DMS53 treated with DMSO at 0.1 percent for 48 hours (cell line): Measurements from ENCODE around the gene CDC42BPB.

Experiments
- DNase-seq: peaks from one replicate; lab custom pipeline; 2025; ENCODE audit not compliant: unreplicated experiment; lab: John Stamatoyannopoulos, UW

CDC42BPB gene

DNA sequence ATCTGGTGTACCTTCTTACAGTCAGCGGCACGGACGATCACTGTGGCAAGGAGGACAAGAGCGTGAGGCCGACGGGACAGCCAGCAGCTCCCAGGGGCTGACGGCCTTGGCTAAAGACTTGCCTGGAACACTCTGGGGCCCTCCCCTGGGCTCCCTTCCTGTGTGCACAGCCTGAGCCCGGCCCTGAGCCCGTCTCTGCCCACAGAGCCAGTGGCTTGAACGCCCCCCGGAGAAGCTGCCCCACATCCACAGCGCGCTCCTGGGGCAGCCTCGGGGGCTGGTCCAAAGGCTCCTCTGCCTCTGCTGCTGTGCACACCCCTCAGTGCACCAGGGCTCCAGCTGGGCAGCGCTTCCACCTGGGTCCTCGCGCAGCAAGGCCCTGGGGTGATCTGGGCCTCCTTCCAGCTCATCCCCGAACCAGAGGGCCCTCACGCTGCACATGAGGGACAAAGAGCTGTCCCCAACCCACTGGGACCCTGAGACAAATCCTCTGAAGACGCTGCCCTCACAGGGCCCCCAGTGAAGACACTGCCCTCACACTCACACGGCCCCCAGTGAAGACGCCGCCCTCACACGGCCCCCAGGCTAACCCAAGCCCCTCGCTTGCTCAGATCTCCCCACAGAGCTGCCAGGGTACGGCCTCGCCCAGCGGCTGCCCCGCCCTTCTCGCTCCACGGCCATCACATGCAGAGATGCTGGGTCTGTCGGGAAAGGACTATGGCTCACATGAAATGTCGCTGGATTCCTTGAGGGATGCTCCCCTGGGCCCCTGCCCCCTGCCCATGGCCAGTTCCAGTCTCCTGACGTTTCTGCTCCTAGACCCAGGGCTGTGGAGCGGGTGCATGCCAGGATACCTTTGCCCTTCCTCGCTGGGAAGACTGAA is 112.7 kb downstream of the CDC42BPB start:
- no peak for DNase-seq

DNA sequence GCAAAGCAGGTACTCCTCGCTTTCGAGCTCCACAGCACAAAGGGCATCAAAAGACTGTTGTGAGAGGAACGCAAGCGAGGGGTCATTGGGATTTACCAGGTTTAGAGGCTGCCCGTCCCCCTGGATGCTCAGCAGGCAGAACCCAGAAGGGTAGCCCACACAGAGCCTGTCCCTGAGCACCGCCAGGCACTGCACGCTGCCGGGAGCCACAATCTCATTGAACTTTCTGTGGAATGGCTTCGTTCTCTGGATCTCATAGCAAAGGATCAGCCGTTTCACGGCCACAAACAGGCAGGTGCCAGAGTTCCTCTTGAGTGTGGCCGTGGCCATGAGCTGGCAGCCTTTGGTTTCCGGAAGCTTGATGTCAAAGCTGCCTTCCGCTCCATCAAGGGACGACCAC is 113.4 kb downstream of the CDC42BPB start:
- DNase-seq: no peak

DNA sequence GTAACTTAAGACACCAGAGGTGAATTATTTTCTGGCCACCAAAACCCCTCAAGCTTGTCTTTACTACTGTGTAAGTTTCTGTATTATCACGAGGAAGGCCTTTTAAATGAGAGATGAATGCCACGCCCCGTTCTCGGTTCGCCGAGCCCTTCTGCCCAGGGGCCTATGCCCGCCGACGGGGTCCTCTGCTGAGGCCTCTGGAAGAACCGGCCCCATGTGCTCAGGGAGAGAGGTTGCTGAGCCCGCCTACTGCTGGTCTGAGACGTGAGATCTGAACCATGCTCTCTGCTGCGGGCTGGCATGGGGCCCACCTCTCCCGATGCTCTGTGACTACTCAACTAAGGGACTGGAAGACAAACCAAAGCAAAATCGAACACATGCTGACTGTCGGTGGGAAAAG is 113.9 kb downstream of the CDC42BPB start:
- no peak for DNase-seq

DNA sequence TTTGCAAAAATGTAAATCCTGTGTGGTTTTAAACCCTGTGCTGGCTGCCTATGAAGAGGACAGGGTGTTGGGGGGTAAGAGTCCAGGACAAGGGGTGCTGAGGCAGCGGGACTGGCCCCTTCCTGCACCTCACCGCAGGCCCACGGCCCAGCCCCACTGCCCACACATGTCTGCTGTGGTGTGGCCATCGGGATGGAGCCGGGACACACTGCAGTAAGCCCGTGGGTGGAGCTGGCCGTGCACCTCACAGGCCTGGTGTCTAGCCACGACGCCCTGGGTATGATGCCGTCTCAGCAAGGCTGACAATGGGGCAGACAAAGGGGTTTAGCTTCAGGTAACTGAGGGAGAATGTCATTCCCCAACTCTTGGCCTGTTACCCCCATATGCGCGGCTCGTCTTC is 115.3 kb downstream of the CDC42BPB start:
- DNase-seq: no peak

DNA sequence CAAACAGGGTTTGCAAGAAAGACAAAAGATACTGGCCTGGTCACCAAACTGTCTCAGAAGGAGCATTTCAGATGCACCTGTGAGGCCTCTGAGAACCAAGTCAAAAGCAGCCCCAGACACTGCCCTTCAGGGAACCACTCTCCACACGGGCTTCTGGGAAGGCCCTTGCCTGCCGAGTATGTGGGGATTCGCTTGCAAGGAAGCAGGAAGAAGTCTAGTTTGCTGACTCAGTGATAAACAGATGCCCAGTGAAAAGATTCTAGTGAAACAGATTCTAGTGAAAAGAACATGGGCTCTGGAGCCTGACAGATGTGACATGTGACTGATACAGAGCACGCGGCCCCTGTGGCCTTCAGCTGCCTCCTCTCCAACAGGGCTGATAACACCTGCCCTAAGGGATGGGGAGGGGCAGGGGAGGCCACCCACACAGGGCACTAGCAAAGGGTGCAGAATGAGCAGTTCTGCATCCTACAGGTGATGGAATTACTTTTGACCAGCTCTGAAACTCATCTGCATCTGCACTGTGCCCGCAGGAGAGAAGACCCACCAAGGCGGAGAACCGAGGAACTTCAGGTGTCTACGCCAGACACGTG is 115.8 kb downstream of the CDC42BPB start:
- DNase-seq: no peak

DNA sequence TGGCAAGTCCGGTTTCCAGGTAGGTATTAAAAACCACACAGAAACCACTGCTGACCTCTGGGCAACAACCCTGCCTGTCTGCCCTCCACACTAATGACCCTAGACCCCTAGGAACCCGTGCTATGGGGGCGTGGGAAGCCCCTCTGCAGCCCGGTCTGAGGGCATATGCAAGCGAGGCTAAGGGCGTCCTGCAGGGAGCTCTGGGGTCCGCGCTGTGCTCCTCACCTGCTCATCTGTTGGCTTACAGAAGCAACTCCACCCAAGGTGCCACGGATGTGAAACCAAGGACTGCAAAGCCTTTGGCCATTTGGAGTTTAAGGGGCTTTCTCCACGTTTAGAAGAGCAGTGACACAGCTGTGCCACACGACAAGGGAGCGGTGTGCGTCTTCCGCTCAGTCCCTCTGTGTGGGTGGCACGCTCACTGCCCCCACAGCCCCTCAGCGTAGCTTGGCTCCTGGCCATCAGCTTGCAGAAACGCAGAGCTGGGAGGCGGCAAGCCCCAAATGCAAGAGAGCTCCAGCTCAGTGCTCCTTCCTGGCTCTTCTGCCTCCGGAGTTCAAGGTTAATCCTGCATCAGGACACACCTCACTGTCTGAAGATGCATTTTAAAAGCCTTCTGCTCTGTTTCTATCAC is 116.5 kb downstream of the CDC42BPB start:
- no peak for DNase-seq

DNA sequence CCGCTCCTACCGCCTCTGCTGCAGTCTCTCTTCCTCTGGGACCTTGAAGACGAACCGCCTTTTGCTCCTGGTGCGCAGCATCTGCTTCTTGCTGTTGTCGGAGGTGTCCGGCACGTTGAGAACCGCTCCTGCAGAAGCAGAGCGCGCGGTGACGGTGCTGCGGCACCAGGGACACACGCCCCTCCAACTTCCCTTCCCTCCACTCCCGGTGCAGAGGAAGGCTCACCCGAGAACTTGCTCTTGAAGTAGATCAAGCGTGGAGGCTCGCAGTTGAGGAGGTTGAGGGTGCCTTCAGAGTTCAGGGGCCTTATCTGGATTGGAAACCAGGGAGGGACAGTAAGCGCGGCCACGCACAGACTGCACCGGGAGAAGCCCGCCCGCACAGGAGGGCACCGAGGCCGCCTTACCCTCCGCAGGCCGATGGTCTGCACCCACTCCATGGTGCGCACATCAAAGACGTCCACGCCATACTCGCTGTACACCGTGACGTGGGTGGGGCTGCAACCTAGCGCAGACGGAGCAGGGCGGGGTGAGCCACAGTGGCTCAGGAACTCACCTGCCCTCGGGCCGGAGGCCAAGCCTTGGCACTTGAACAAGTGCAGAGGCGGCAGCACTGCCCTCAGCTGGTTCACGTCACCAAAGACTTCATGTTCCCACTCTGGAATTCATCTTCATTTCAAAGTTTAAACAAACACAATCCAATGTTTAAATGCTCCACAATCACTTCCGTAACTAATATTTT is 117.4 kb downstream of the CDC42BPB start:
- DNase-seq: no peak

DNA sequence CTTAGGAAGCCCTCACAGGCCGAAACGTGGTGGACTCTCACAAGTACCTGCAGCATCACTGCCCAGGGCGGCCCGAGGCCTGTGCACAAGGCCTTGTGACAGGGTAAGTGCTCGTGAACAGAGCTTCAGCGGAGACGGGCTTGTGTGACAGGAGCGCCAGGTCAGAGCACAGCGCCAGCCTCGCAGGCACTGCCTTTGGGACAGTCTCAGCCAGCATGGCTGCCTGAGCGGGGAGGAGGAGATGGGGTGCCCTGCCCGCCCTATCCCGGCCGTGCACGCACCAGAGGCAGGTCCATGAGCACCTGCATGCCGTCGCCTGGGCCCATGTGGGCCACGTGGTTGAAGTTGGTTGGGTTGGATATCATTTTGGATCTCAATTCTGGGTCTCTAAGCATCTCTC is 118.0 kb downstream of the CDC42BPB start:
- no peak for DNase-seq

DNA sequence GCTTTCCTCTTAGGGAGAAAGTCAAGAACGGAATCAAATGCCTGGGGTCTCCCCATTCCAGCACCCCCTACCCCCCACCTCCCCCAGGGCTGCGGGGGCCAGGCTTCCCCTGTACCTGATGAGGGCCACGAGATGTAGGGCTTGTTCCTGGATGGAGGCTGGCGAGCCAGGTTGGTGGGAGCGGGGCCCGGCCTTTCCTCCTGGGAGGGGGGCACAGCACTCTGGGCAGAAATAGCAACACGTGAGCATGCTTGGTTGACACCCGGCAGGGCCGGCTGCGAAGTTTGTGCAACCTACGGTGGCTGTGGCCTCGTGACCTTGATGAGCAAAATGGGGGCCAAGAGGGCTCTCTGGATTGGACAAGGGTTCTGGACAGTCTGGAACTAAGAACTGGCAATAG is 119.2 kb downstream of the CDC42BPB start:
- no peak for DNase-seq

DNA sequence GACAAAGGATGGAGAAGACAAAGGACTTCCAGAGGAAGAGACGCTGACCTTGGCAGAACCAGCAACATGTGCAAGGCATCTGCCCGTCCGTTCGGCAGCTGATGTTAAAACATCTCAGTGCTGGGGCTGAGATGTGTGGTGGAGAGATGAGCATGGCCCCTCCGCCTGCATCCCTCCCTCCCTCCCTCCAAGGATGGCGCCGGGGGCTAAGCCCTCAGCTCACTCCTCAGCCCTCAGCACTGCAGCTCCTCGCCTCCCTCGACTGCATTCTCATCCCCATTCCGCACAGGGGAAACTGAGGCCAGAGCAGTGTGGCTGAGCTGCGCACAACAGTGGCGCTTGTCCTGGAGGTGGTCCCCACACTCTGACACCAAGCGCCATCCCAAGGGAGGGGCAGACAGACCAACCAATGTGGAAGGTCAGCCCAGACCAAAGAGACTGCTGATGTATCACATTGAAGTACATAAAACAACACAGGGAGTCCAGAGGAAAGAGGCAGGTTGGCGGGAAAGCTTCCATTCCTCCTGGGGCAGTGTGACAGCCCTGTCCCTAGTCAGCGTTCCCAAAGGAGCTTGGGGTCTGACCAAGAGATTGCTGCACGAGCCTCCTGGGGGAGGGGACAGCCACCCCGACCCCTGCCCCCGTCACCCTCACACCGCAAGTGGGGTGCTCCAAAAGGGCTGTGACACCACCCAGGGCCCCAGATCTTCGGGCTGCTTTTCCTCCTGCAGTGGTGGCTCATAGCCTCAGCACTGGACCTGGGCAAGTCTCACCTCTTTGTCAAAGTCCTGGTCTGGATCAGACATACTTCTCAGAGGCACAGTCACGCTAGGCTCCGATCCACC is 119.8 kb downstream of the CDC42BPB start:
- DNase-seq: no peak

DNA sequence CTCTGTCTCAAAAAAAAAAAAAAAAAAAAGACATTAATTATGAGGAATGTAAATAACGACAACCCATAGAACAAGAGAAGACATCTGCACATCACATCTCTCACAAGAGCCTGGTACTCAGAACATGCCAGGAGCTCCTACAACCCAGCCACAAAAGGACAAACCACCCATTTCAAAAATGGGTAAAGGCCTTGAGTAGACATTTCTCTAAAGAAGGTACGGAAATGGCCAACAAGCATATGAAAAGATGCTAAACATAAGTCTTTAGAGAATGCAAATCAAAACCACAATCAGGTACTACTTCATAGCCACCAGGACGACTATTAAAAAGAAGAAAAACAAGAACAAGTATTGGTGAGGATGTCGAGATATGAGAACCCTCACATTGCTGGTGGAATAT is 121.6 kb downstream of the CDC42BPB start:
- no peak for DNase-seq

DNA sequence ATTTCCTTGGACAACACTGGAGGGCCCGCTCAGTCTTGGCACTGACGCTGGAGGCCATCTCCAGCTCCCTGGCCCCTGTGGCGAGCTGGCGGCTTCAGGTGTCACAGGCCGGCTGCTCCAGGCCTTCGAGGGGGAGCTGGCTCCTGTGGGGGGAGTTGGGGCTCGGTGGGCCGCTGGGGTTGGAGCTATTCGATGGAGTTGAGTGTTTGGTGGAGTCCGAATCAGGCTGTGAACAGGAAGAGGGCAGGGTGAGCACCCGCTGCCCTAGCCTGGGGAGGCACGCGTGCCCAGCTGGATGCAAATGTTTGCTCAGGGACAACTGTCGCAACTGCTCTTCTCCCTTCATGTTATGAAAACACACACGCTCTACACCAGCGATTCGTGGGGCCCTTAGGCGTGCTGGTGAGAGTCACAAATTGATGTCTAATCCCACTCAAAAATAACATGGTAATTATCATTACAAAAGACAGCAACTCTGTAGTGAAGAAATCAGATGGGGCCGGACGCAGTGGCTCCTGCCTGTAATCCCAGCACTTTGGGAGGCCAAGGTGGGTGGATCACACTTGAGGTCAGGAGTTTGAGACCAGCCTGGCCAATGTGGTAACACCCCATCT is 123.6 kb downstream of the CDC42BPB start:
- DNase-seq: no peak

DNA sequence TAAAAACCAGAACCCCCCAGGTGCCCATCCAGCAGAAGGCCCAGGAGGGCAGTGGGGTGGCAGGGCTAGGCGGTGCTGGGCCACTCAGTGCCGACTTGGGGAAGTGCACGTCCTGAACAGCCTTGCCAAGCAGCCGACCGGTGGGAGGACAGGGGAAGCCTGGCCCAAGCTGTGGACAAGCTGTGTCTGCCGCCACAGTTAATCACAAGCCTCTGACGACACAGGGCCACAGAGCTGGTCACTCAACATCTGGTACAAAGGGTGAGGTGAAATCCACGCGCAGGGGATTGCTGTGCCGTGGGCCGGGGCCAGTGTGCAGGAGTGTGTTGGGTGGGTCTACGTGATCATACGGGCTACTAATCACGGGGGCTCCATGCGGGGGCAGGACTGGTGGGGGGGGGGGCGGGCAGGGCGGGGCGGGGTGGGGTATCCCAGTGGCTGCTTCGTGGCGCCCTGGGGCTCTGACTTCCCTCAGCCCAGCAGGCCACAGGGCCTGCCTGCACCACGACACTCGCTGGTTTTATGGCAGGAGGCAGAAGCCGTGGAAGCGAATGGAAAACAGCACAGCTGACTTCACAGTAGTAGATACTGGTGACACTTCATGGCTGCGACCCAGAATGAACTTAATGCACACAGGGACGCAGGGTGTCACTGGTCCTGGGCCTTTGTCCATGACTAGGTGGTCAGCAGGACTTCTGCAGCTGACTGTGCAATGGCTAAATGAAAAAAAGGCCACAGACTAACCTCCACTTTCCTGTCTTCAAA is 124.7 kb downstream of the CDC42BPB start:
- no peak for DNase-seq

DNA sequence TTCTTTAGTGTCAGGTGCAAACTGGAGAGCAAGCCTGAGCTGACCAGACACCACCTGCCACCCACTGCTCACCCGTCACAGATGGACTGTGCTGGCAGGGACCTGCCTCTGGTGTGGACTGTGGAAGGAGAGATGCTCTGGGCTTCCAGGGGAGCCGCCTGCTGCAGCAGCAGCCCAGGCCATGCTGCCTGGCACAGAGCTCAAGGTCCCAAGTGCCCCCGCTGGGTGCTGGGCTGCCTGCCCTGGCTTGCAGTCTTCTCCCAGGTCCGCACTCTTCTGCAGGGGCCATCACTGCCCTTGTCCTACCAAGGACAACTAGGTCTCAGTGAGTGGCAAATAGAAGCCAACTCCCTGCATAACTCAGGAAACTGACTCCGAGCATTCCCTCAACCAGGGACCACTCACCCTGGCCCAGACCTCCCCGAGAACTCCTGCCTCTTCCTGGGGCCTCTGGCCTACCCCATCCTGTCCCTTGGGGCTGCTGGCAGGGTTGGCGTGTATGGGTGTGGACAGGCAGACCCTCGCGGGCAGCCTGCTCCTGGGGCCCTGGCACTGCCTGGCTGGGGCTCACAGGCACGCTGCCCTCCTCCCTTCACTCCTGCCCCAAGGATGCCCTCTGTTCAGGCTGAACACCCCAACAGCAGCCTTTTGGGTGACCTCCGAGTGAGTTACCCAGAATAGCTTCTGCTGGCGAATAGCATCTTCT is 125.6 kb downstream of the CDC42BPB start:
- no peak for DNase-seq

DNA sequence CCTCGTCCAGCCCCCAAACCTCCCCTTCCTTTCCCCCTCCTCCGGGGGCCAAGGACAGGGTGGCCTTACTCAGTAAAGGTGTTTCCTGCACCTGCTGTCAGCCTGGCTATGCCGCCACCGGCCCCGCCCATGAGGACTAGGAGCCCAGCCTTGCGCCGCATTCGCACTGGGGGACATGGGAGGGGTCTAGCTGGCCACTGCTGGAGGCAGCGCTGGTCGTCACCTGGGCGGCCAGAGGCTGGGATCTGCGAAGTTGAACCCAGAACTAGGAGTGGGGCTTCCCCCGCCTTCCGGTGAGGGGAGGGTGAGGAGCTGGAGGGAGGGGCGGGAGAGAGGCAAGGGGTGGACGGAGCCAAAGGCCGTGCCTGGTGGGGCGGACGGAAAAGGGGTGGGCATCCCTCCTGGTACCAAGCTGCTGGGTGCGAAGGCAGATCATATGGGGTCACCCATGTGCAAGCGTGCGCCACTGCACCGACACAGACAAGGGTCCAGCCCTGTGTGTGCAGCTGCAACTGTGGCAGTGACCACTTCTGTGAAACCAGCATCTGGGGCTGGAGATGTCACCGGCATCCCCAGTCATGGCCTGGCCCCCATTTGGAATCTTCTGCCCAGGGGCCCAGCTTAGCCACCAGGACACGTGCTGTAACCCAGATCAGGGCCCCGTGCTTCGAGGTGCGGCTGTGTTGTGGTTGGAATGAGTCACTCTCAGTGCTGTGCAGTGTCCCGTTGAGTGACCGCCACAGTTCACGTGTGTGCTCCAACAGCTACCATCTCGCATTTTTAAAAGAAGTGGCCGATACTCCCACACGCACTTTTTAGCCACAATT is 126.4 kb downstream of the CDC42BPB start:
- no peak for DNase-seq

DNA sequence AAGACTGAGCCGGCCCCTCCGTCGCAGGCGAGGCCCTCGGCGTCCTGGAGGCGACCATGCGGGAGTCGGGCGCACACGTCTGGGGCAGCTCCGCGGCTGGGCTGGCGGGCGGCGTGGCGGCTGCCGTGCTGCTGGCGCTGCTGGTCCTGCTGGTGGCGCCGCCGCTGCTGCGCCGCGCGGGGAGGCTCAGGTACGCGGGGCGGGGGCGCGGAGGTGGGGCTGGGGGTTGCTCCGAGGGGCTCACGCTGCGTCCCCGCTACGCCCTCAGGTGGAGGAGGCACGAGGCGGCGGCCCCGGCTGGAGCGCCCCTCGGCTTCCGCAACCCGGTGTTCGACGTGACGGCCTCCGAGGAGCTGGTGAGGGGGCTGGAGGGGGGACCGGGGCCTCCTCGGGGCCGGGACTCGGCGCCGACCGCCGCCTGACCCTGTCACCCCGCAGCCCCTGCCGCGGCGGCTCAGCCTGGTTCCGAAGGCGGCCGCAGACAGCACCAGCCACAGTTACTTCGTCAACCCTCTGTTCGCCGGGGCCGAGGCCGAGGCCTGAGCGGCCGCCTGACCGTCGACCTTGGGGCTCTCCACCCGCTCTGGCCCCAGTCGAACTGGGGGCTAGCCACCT is 127.1 kb downstream of the CDC42BPB start:
- no peak for DNase-seq
